ENCODE measurements around the gene EMCN.

EMCN gene

DNA sequence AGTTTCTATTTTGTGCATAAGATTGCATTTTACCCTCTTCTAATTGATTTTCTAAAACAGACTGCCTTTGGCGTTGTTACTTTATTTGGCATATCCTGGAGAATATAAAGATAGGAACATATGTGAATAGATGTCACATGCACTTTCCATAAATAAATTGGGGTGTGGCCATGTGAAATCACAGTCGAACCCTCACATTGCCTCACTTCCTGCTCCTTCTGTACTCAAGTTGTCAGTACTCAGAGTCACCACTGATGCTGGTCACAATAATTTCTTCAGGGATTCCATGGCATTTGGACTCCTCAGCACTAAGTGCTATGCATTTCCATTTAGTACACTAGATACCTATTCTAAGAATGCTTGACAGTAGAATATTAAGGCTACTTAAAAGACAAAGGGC lies 1.4 kb upstream of the EMCN start:
- Histone ChIP-seq H3K9me3 (replicated peaks in 1 of 2; ENCODE audit: control insufficient read depth in 2 of 2, insufficient read depth in 1 of 2, low read depth in 1 of 2, low read length in 2 of 2) (no peaks in the 10 kb centered on the region), H3K79me1 (ENCODE audit: low read depth, low read length) (no peaks in the 10 kb centered on the region), H3K18ac (ENCODE audit: low read length) (no peak overlapping the region), H2AFZ (ENCODE audit: low read length) (no peak overlapping the region), H3K36me3 (replicated peaks in 1 of 2; ENCODE audit: control insufficient read depth in 2 of 2, insufficient read depth in 2 of 2, low read length in 2 of 2) (no peaks in the 10 kb centered on the region), H2AK5ac (ENCODE audit: low read depth, low read length) (no peak overlapping the region), H4K91ac (ENCODE audit: low read depth, low read length, poor library complexity) (no peak overlapping the region), H2BK15ac (ENCODE audit: low read length) (no peak overlapping the region), H3K27me3 (ENCODE audit: control insufficient read depth in 3 of 3, insufficient read depth in 3 of 3, low read depth in 1 of 3, low read length in 3 of 3) (no peaks in the 10 kb centered on the region), H4K8ac (ENCODE audit: low read depth, low read length) (no peak overlapping the region), H2BK120ac (ENCODE audit: low read depth, low read length) (no peak overlapping the region), H3K4me2 (ENCODE audit: insufficient read depth, low read length, poor library complexity, severe bottlenecking) (no peak overlapping the region), H2BK12ac (ENCODE audit: low read length) (no peak overlapping the region), H2BK5ac (ENCODE audit: low read length) (no peak overlapping the region), H3K23ac (ENCODE audit: low read depth, low read length, poor library complexity) (no peak overlapping the region), H3K27ac (replicated peaks; ENCODE audit: low read length) (no peak overlapping the region), H3K4me3 (ENCODE audit: low read length in 2 of 2) (no peak overlapping the region), H3K4me1 (ENCODE audit: control insufficient read depth in 2 of 2, insufficient read depth in 1 of 2, low read depth in 1 of 2, low read length in 2 of 2) (peaks cover 0 to 4% of the 10 kb centered on the region in 2 donors), H3K4ac (ENCODE audit: low read length) (no peak overlapping the region), H3K14ac (ENCODE audit: low read length) (no peak overlapping the region), H3K9ac (ENCODE audit: low read depth, low read length, poor library complexity) (no peak overlapping the region)
- DNase-seq (ENCODE audit: low spot score) = no peak
- no CpG with 5 or more reads among the region's 2 CpGs for WGBS, 2 donors (ENCODE audit: extremely low coverage in 2 of 2, insufficient read length in 2 of 2, insufficient replicate concordance in 1 of 2)

DNA sequence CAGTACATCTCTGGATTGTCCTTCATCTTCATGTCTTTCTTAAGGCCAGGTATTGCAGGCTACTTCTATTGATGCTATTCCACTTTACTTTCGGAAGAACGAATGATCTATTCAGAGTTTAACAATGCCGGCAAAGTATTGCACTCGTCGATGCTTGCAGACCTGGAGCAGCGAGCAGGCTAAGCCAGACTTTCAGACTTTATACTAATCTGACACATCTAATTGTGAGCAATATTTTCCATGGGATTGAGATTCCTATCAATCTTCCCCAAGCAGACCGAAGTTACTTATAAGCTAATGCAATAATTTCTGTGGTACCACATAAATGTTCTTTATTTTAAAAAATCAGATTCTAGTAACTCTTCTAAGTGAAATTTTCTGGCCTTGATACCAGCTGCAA lies 1.6 kb downstream of the EMCN start:
- no peak overlapping the region for H3K14ac ChIP-seq (ENCODE audit: low read length)
- no peak overlapping the region for H2BK5ac ChIP-seq (ENCODE audit: low read length)
- no peak overlapping the region for H2BK120ac ChIP-seq (ENCODE audit: low read depth, low read length)
- no peaks in the 10 kb centered on the region for H3K79me1 ChIP-seq (ENCODE audit: low read depth, low read length)
- no peaks in the 10 kb centered on the region for H3K36me3 ChIP-seq (replicated peaks in 1 of 2; ENCODE audit: control insufficient read depth in 2 of 2, insufficient read depth in 2 of 2, low read length in 2 of 2)
- no peak overlapping the region for H3K27ac ChIP-seq (replicated peaks; ENCODE audit: low read length)
- H2AFZ ChIP-seq (ENCODE audit: low read length) = no peak overlapping the region
- DNase-seq (ENCODE audit: low spot score) = no peak
- H2BK12ac ChIP-seq (ENCODE audit: low read length) = no peak overlapping the region
- WGBS, 2 donors (ENCODE audit: extremely low coverage in 2 of 2, insufficient read length in 2 of 2, insufficient replicate concordance in 1 of 2) = no CpG with 5 or more reads among the region's 7 CpGs
- no peak overlapping the region for H3K18ac ChIP-seq (ENCODE audit: low read length)
- H3K27me3 ChIP-seq (ENCODE audit: control insufficient read depth in 3 of 3, insufficient read depth in 3 of 3, low read depth in 1 of 3, low read length in 3 of 3) = no peaks in the 10 kb centered on the region
- H3K9ac ChIP-seq (ENCODE audit: low read depth, low read length, poor library complexity) = no peak overlapping the region
- no peak overlapping the region for H3K4ac ChIP-seq (ENCODE audit: low read length)
- no peak overlapping the region for H3K23ac ChIP-seq (ENCODE audit: low read depth, low read length, poor library complexity)
- no peak overlapping the region for H3K4me3 ChIP-seq (ENCODE audit: low read length in 2 of 2)
- H2BK15ac ChIP-seq (ENCODE audit: low read length) = no peak overlapping the region
- H4K8ac ChIP-seq (ENCODE audit: low read depth, low read length) = no peak overlapping the region
- H2AK5ac ChIP-seq (ENCODE audit: low read depth, low read length) = no peak overlapping the region
- peaks cover 4 to 5% of the 10 kb centered on the region in 2 donors for H3K4me1 ChIP-seq (ENCODE audit: control insufficient read depth in 2 of 2, insufficient read depth in 1 of 2, low read depth in 1 of 2, low read length in 2 of 2)
- H4K91ac ChIP-seq (ENCODE audit: low read depth, low read length, poor library complexity) = no peak overlapping the region
- H3K9me3 ChIP-seq (replicated peaks in 1 of 2; ENCODE audit: control insufficient read depth in 2 of 2, insufficient read depth in 1 of 2, low read depth in 1 of 2, low read length in 2 of 2) = no peaks in the 10 kb centered on the region
- no peak overlapping the region for H3K4me2 ChIP-seq (ENCODE audit: insufficient read depth, low read length, poor library complexity, severe bottlenecking)

GRCh38 chr4:100511896-100512295 lies 5.9 kb downstream of the EMCN start:
- Histone ChIP-seq H3K27me3 (ENCODE audit: control insufficient read depth in 3 of 3, insufficient read depth in 3 of 3, low read depth in 1 of 3, low read length in 3 of 3) (no peaks in the 10 kb centered on the region), H4K91ac (ENCODE audit: low read depth, low read length, poor library complexity) (no peak overlapping the region), H3K36me3 (replicated peaks in 1 of 2; ENCODE audit: control insufficient read depth in 2 of 2, insufficient read depth in 2 of 2, low read length in 2 of 2) (no peaks in the 10 kb centered on the region), H3K4me2 (ENCODE audit: insufficient read depth, low read length, poor library complexity, severe bottlenecking) (no peak overlapping the region), H3K9me3 (replicated peaks in 1 of 2; ENCODE audit: control insufficient read depth in 2 of 2, insufficient read depth in 1 of 2, low read depth in 1 of 2, low read length in 2 of 2) (no peaks in the 10 kb centered on the region), H3K79me1 (ENCODE audit: low read depth, low read length) (no peaks in the 10 kb centered on the region), H3K9ac (ENCODE audit: low read depth, low read length, poor library complexity) (no peak overlapping the region), H3K4me1 (ENCODE audit: control insufficient read depth in 2 of 2, insufficient read depth in 1 of 2, low read depth in 1 of 2, low read length in 2 of 2) (peaks cover 2 to 5% of the 10 kb centered on the region in 2 donors), H2BK15ac (ENCODE audit: low read length) (no peak overlapping the region), H2AFZ (ENCODE audit: low read length) (no peak overlapping the region), H3K18ac (ENCODE audit: low read length) (no peak overlapping the region), H2BK120ac (ENCODE audit: low read depth, low read length) (no peak overlapping the region), H3K4me3 (ENCODE audit: low read length in 2 of 2) (no peak overlapping the region), H3K23ac (ENCODE audit: low read depth, low read length, poor library complexity) (no peak overlapping the region), H3K27ac (replicated peaks; ENCODE audit: low read length) (no peak overlapping the region), H3K4ac (ENCODE audit: low read length) (no peak overlapping the region), H2AK5ac (ENCODE audit: low read depth, low read length) (no peak overlapping the region), H4K8ac (ENCODE audit: low read depth, low read length) (no peak overlapping the region), H3K14ac (ENCODE audit: low read length) (no peak overlapping the region), H2BK12ac (ENCODE audit: low read length) (no peak overlapping the region), H2BK5ac (ENCODE audit: low read length) (no peak overlapping the region)
- no peak for DNase-seq (ENCODE audit: low spot score)
- no CpG with 5 or more reads among the region's 5 CpGs for WGBS, 2 donors (ENCODE audit: extremely low coverage in 2 of 2, insufficient read length in 2 of 2, insufficient replicate concordance in 1 of 2)

DNA sequence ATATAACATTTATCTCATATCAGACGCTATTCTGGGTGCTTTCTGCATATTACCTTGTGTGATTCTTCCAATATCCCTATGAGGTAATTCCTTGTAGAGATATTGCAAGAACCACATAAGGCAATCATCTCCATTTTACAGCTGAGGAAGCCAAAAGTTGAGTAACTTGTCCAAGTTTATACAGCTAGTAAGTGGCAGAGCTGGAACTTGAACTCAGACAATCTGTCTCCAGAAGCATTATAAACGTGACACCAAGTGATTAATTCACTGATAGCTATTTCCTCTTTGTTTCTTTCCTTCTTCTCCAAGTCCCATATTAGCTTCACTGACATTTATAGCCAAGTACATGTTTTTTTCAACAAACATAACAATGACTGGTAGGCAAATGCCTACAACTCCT lies 7.3 kb downstream of the EMCN start:
- Histone ChIP-seq H4K91ac (ENCODE audit: low read depth, low read length, poor library complexity) (no peak overlapping the region), H3K9ac (ENCODE audit: low read depth, low read length, poor library complexity) (no peak overlapping the region), H3K4me3 (ENCODE audit: low read length in 2 of 2) (no peak overlapping the region), H2BK5ac (ENCODE audit: low read length) (no peak overlapping the region), H3K4me1 (ENCODE audit: control insufficient read depth in 2 of 2, insufficient read depth in 1 of 2, low read depth in 1 of 2, low read length in 2 of 2) (peaks cover 2 to 5% of the 10 kb centered on the region in 2 donors), H3K27ac (replicated peaks; ENCODE audit: low read length) (no peak overlapping the region), H3K79me1 (ENCODE audit: low read depth, low read length) (no peaks in the 10 kb centered on the region), H3K4me2 (ENCODE audit: insufficient read depth, low read length, poor library complexity, severe bottlenecking) (no peak overlapping the region), H4K8ac (ENCODE audit: low read depth, low read length) (no peak overlapping the region), H3K27me3 (ENCODE audit: control insufficient read depth in 3 of 3, insufficient read depth in 3 of 3, low read depth in 1 of 3, low read length in 3 of 3) (no peaks in the 10 kb centered on the region), H3K23ac (ENCODE audit: low read depth, low read length, poor library complexity) (no peak overlapping the region), H2AFZ (ENCODE audit: low read length) (no peak overlapping the region), H2BK12ac (ENCODE audit: low read length) (no peak overlapping the region), H3K36me3 (replicated peaks in 1 of 2; ENCODE audit: control insufficient read depth in 2 of 2, insufficient read depth in 2 of 2, low read length in 2 of 2) (no peaks in the 10 kb centered on the region), H3K18ac (ENCODE audit: low read length) (no peak overlapping the region), H2BK15ac (ENCODE audit: low read length) (no peak overlapping the region), H2AK5ac (ENCODE audit: low read depth, low read length) (no peak overlapping the region), H3K4ac (ENCODE audit: low read length) (no peak overlapping the region), H3K14ac (ENCODE audit: low read length) (no peak overlapping the region), H2BK120ac (ENCODE audit: low read depth, low read length) (no peak overlapping the region), H3K9me3 (replicated peaks in 1 of 2; ENCODE audit: control insufficient read depth in 2 of 2, insufficient read depth in 1 of 2, low read depth in 1 of 2, low read length in 2 of 2) (no peaks in the 10 kb centered on the region)
- no CpG with 5 or more reads among the region's 2 CpGs for WGBS, 2 donors (ENCODE audit: extremely low coverage in 2 of 2, insufficient read length in 2 of 2, insufficient replicate concordance in 1 of 2)
- DNase-seq (ENCODE audit: low spot score) = no peak
